Measurements from ENCODE around the gene ANXA7.

GRCh38 chr10:73446926-73447325 lies 33.1 kb upstream of the ANXA7 start:
- TF ChIP-seq, protein P1, sequence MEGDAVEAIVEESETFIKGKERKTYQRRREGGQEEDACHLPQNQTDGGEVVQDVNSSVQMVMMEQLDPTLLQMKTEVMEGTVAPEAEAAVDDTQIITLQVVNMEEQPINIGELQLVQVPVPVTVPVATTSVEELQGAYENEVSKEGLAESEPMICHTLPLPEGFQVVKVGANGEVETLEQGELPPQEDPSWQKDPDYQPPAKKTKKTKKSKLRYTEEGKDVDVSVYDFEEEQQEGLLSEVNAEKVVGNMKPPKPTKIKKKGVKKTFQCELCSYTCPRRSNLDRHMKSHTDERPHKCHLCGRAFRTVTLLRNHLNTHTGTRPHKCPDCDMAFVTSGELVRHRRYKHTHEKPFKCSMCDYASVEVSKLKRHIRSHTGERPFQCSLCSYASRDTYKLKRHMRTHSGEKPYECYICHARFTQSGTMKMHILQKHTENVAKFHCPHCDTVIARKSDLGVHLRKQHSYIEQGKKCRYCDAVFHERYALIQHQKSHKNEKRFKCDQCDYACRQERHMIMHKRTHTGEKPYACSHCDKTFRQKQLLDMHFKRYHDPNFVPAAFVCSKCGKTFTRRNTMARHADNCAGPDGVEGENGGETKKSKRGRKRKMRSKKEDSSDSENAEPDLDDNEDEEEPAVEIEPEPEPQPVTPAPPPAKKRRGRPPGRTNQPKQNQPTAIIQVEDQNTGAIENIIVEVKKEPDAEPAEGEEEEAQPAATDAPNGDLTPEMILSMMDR (conservative IDR thresholded peaks at IDR 0.05; ENCODE audit: low read depth, low read length): no peak
- TF ChIP-seq EZH2 (IDR thresholded peaks at IDR 0.05; ENCODE audit: borderline replicate concordance, low read depth, low read length, poor library complexity, severe bottlenecking): no peak
